ENCODE results near the gene CDK2AP2.
"Not testable (repeated sequence)": the region's sequence is repeated elsewhere in the genome, so short reads cannot be mapped to it uniquely, and the experiment has no call there.

Gene CDK2AP2, protein sequence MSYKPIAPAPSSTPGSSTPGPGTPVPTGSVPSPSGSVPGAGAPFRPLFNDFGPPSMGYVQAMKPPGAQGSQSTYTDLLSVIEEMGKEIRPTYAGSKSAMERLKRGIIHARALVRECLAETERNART

DNA sequence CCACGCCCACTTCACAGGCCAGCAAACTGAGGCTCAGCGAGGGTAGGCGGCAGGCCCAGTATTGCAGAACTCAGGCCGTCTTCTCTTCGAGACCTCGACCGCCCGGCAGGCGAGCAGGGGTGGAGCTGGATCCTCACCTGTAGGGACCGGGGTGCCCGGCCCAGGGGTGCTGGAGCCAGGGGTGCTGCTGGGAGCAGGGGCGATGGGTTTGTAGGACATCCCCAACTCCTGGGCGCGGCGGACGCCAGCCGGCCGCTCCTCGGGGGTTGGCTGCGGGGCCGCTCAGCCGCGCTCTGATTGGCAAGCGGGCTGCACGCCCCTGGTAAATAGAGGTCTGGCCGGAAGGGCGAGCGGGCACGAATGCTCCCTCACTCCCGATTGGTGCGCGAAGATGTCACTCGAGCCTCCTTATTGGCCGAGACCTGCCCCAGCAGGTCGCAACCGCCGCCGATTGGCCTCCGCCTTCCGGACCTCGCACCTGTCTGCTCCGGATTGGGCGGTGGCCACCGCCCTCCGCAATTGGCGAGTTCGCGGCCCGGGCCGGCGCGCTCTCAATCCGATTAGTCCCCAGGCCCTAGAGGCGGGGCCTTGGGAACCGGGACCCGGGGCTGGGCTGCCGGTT is at the start of gene CDK2AP2:
Gene CDK2AP2 (minus strand): TSS at position 299 of the 622 bp plus-strand sequence. CDS start 80 bp downstream, at position 219.
- peak within 1 kb of the TSS; percentile 76 for H3K4me3 ChIP-seq (ENCODE audit: low read depth, low read length)
- TF ChIP-seq CTCF (IDR thresholded peaks at IDR 0.05; ENCODE audit: low read depth, low read length, missing control alignments), result no peak
- peak; percentile 99 for DNase-seq (ENCODE audit: low read depth)

GRCh38 chr11:67556244-67556643 is 48.3 kb upstream of the CDK2AP2 start:
- TF ChIP-seq CTCF (IDR thresholded peaks at IDR 0.05; ENCODE audit: low read depth, low read length, missing control alignments), result no peak
- DNase-seq (ENCODE audit: low read depth), result no peak
- no peak overlapping the region for H3K4me3 ChIP-seq (ENCODE audit: low read depth, low read length)

DNA sequence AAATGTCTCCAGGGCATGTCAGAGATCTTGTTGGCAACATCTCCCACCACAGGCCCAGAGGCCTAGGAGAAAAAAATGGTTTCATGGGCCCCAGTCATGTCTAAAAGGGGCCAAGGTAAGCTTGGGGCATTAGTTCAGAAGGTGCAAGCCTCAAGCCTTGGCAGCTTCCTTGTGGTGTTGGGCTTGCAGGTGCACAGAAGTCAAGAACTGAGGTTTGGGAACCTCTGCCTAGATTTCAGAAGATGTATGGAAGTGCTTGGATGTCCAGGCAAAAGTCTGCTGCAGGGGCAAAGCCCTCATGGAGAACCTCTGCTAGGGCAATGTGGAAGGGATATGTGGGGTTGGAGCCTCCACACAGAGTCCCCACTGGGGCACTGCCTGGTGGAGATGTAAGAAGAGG is 43.7 kb upstream of the CDK2AP2 start:
- not testable (repeated sequence) for DNase-seq (ENCODE audit: low read depth); H3K4me3 ChIP-seq (ENCODE audit: low read depth, low read length)

DNA sequence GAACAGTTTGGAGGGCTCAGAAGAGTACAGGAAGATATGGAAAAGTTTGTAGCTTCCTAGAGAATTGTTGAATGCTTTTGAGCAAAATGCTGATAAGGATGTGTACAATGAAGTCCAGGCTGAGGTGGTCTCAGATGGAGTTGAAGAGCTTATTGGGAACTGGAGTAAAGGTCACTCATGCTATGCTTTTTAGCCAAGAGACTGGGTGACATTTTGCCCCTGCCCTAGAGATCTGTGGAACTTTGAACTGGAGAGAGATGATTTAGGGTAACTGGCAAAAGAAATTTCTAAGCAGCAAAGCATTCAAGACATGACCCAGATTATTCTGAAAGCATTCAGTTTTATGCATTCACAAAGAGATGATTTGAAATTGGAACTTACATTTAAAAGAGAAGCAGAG is 43.2 kb upstream of the CDK2AP2 start:
- no peak overlapping the region for H3K4me3 ChIP-seq (ENCODE audit: low read depth, low read length)
- no peak for DNase-seq (ENCODE audit: low read depth)
- TF ChIP-seq CTCF (IDR thresholded peaks at IDR 0.05; ENCODE audit: low read depth, low read length, missing control alignments), result no peak

- DNase-seq (ENCODE audit: low read depth), result no peak
- no peak overlapping the region for H3K4me3 ChIP-seq (ENCODE audit: low read depth, low read length)
- no peak for TF ChIP-seq CTCF (IDR thresholded peaks at IDR 0.05; ENCODE audit: low read depth, low read length, missing control alignments)
These were observed 40.7 kb upstream of the CDK2AP2 start for GRCh38 chr11:67548555-67549110.

DNA sequence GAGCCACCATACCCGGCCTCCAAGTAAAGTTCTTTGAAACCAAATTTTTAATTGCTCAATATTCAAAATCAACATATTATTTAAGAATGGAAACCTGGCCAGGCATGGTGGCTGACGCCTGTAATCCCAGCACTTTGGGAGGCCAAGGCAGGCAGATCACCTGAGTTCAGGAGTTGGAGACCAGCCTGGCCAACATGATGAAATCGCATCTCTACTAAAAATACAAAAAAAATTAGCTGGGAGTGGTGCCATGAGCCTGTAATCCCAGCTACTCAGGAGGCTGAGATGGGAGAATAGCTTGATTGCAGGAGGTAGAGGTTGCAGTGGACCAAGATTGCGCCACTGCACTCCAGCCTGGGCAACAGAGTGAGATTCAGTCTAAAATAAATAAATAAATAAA is 40.1 kb upstream of the CDK2AP2 start:
- not testable (repeated sequence) for DNase-seq (ENCODE audit: low read depth)

DNA sequence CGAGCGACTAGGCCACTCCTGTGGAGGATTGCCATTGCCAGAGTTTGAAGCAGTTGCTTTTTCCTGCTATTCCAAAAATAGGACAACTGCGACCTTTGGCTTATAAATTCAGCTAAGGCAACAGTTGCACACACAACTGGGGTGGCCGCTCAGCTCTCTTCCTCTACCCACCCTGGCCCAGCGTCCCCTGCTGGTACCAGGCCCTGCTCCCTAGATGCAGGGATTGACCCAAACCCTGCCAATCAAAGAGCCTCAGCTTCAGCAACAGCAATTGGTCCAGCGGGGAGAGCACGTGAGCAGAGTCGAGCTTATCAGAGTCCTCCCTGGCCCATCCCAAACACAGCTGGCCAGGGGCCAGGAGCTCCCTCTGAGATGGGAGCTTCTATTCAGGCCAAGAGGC is 37.3 kb upstream of the CDK2AP2 start:
- TF ChIP-seq CTCF (IDR thresholded peaks at IDR 0.05; ENCODE audit: low read depth, low read length, missing control alignments), result no peak
- H3K4me3 ChIP-seq (ENCODE audit: low read depth, low read length), result no peak overlapping the region
- no peak for DNase-seq (ENCODE audit: low read depth)

More for the DNA sequence above, 40.1 kb upstream of the CDK2AP2 start:
- H3K4me3 ChIP-seq (ENCODE audit: low read depth, low read length), result not testable (repeated sequence)

DNA sequence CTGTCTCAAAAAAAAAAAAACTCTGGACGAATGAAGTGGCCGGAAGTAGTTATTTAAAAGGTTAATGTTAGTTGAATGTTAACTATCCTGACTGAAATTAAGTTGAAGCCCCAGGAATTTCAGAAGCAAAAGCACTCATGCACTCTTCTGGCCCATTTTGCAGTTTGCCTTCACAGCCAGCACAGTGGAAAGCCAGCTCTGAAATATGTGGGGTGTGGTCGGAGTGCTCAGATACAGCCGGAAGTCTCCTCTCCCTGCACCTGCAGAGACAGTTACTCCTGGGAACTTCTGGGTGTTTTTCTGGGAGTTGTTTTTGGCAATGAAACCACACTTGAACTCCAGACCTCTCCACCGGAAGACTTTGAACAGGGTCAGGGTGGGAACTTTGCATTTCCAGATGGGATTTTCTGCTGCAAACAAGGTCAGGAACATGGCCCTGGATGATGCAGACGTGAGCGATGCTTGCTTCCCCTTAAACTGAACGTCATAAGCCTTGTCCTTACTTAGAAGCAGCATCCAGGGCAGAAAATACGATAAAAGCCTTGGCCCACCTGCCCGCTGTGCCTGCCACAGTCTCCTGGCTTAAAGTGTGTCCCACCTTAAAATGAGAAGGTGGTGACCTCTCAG is 36.8 kb upstream of the CDK2AP2 start:
- no peak for TF ChIP-seq CTCF (IDR thresholded peaks at IDR 0.05; ENCODE audit: low read depth, low read length, missing control alignments)
- H3K4me3 ChIP-seq (ENCODE audit: low read depth, low read length), result no peak overlapping the region
- no peak for DNase-seq (ENCODE audit: low read depth)

Measured in GM12864 (cell line).